Spinal cord (tissue), 10 donors: Measurements from ENCODE around the gene SAMD11. TPM values are rescaled to one million over a fixed set of nuclear protein-coding genes. Genes with fewer than 3 reads are reported as not detected.
A peak's percentile ranks its signal among the peaks of the same experiment; 100 is the strongest.

Experiments
- DNase-seq, 6 donors: peaks; one replicate each; pipeline versions ENCODE4 v3.0.0 to v3.0.0-alpha.2; 2013 to 2015; ENCODE audit warnings: low spot score in 6 of 6, low read depth in 4 of 6
- H3K27ac ChIP-seq: one replicate; pipeline ENCODE4 v1.5.1; 2013; ENCODE audit warnings: low read depth, low read length, control low read depth
- H3K27me3 ChIP-seq: one replicate; pipeline ENCODE4 v1.6.1; 2013; ENCODE audit warnings: low read length; ENCODE audit not compliant: control insufficient read depth, insufficient read depth
- H3K36me3 ChIP-seq: one replicate; pipeline ENCODE4 v1.6.1; 2013; ENCODE audit warnings: low read length; ENCODE audit not compliant: control insufficient read depth, insufficient read depth
- H3K4me1 ChIP-seq: one replicate; pipeline ENCODE4 v1.6.1; 2013; ENCODE audit warnings: low read length; ENCODE audit not compliant: control insufficient read depth, insufficient read depth
- H3K4me3 ChIP-seq: one replicate; pipeline ENCODE4 v1.5.1; 2013; ENCODE audit warnings: low read depth, low read length, control low read depth
- H3K9me3 ChIP-seq: one replicate; pipeline ENCODE4 v1.6.1; 2013; ENCODE audit warnings: low read length; ENCODE audit not compliant: control insufficient read depth, insufficient read depth
- WGBS: methylation state at CpG from one replicate; pipeline ENCODE4 v1.1.5; 2013; ENCODE audit warnings: missing lambda C conversion rate; ENCODE audit not compliant: insufficient coverage; 5-methylcytosine and 5-hydroxymethylcytosine counted together
- polyA plus RNA-seq, 2 donors: library from polyadenylated mRNA; unstranded; fragments of 120-200 nt; gene quantifications; one replicate each; pipeline ENCODE4 v1.2.1, GENCODE V29; 2013; ENCODE audit not compliant: insufficient read length in 2 of 2
- total RNA-seq, 2 donors: library from RNA; depleted of rRNA in 1 of 2; stranded (reverse); fragments of 120-200 nt in 1 of 2; fragments of >200 nt in 1 of 2; gene quantifications; one replicate each; pipeline versions ENCODE4 v1.2.3 to v1.2.4, GENCODE V29; 2013 to 2014
- donor health status: healthy.

SAMD11 gene
- total and polyA plus RNA-seq, 4 donors, result 12.0 to 36.9 (median 28.9) TPM

GRCh38 chr1:923991-924655 is 400 bp downstream of the SAMD11 start:
- Histone ChIP-seq H3K4me3 (no peak overlapping the region), H3K4me1 (peaks cover 82% of the 10 kb centered on the region), H3K36me3 (peaks cover 28% of the 10 kb centered on the region), H3K27ac (no peak overlapping the region), H3K9me3 (no peaks in the 10 kb centered on the region), H3K27me3 (peaks cover 63% of the 10 kb centered on the region)
- under 1% methylated on average over 98 of the region's 98 CpGs for WGBS
- no peak for DNase-seq

GRCh38 chr1:924656-925560 is 1.2 kb downstream of the SAMD11 start:
- under 1% methylated on average over 120 of the region's 120 CpGs for WGBS
- H3K4me1 ChIP-seq, result peaks cover 75% of the 10 kb centered on the region

DNA sequence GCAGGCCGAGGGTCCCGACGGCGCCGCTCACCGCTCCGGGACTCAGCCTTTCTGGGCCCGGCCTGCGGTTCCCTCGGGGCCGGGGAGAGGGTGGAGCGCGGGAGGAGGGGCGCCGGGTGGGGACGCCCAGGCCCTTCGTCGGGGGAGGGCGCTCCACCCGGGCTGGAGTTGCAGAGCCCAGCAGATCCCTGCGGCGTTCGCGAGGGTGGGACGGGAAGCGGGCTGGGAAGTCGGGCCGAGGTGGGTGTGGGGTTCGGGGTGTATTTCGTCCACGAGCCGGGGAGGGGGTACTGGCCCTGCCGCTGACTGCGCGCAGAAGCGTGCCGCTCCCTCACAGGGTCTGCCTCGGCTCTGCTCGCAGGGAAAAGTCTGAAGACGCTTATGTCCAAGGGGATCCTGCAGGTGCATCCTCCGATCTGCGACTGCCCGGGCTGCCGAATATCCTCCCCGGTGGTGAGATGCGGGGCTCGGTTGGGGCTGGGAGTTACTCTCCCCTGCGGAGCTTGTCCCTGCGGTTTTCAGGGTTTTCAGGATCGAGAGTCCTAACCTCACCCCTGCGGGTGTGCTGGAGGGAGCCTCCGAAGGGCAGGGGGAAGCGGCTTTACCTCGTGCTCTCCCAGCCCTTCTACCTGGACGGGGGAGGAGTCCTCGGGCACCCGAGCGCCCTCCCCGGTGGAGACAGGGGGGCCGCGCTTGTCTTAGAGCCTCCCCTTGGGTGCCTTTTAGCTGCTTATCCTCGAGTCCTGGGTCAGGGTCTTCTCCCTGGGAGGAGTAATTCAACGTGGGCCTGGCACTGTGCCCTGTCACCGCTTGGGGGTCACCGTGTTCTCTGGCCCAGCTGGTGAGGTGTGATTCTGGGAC is 2.1 kb downstream of the SAMD11 start:
- Histone ChIP-seq H3K27ac (no peak overlapping the region), H3K9me3 (no peaks in the 10 kb centered on the region)

More at GRCh38 chr1:924656-925560, 1.2 kb downstream of the SAMD11 start:
- Histone ChIP-seq H3K4me3 (peak overlapping the region; percentile 31), H3K36me3 (peaks cover 36% of the 10 kb centered on the region), H3K27ac (no peak overlapping the region), H3K27me3 (peaks cover 69% of the 10 kb centered on the region), H3K9me3 (no peaks in the 10 kb centered on the region)
- DNase-seq, result peak in 2 of 6 donors; percentile 56 to 60

GRCh38 chr1:927234-927633 is 3.5 kb downstream of the SAMD11 start:
- H3K36me3 ChIP-seq, result peaks cover 47% of the 10 kb centered on the region
- no peaks in the 10 kb centered on the region for H3K9me3 ChIP-seq
- no peak overlapping the region for H3K27ac ChIP-seq
- peaks cover 69% of the 10 kb centered on the region for H3K27me3 ChIP-seq
- 56% methylated on average over 9 of the region's 9 CpGs for WGBS
- H3K4me3 ChIP-seq, result no peak overlapping the region
- peaks cover 55% of the 10 kb centered on the region for H3K4me1 ChIP-seq
- DNase-seq, result no peak

More for the DNA sequence above, 2.1 kb downstream of the SAMD11 start:
- Histone ChIP-seq H3K4me3 (peak overlapping the region; percentile 37), H3K4me1 (peaks cover 66% of the 10 kb centered on the region), H3K27me3 (peaks cover 65% of the 10 kb centered on the region), H3K36me3 (peaks cover 44% of the 10 kb centered on the region)
- no peak for DNase-seq
- WGBS, result 3% methylated on average over 60 of the region's 65 CpGs

GRCh38 chr1:927748-928147 is 4.0 kb downstream of the SAMD11 start:
- peaks cover 54% of the 10 kb centered on the region for H3K4me1 ChIP-seq
- no peaks in the 10 kb centered on the region for H3K9me3 ChIP-seq
- no peak overlapping the region for H3K27ac ChIP-seq
- peaks cover 71% of the 10 kb centered on the region for H3K27me3 ChIP-seq
- no peak overlapping the region for H3K4me3 ChIP-seq
- DNase-seq, result no peak
- WGBS, result 59% methylated on average over 8 of the region's 10 CpGs
- peaks cover 52% of the 10 kb centered on the region for H3K36me3 ChIP-seq

GRCh38 chr1:928825-929661 is 5.3 kb downstream of the SAMD11 start:
- Histone ChIP-seq H3K9me3 (no peaks in the 10 kb centered on the region), H3K36me3 (peaks cover 59% of the 10 kb centered on the region), H3K4me1 (peaks cover 52% of the 10 kb centered on the region), H3K27ac (no peak overlapping the region), H3K4me3 (no peak overlapping the region), H3K27me3 (peaks cover 72% of the 10 kb centered on the region)
- WGBS, result 75% methylated on average over 34 of the region's 40 CpGs
- DNase-seq, result no peak

GRCh38 chr1:929712-930632 is 6.2 kb downstream of the SAMD11 start:
- peaks cover 49% of the 10 kb centered on the region for H3K4me1 ChIP-seq

DNA sequence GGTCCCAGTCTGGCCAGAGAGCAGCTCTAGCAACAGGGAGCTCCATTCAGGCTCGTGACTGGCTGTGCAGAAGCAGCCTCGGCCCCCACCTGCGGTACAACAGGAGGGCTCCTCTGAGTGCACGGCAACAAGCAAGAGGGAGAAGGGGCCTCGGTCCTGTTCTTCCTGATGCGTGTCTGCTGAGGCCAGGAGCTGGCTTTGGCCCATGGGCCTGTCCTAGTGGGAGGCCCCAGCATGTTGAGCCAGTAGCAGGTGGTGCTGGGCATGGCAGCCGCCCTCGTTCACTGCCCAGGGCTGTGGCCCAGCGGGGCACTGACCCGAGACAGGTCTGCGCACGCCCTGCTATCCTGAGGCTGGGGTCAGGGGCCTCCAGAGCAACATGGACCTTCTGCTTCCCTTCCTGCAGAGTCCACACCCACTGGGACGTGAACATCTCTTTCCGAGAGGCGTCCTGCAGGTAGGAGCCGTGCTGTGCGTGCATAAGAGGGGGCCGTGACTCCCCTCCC is 7.0 kb downstream of the SAMD11 start:
- peaks cover 64% of the 10 kb centered on the region for H3K36me3 ChIP-seq
- DNase-seq, result no peak
- no peak overlapping the region for H3K4me3 ChIP-seq
- no peaks in the 10 kb centered on the region for H3K9me3 ChIP-seq
- peaks cover 72% of the 10 kb centered on the region for H3K27me3 ChIP-seq
- H3K4me1 ChIP-seq, result peaks cover 52% of the 10 kb centered on the region
- 55% methylated on average over 16 of the region's 18 CpGs for WGBS
- H3K27ac ChIP-seq, result no peak overlapping the region

More at GRCh38 chr1:929712-930632, 6.2 kb downstream of the SAMD11 start:
- Histone ChIP-seq H3K27me3 (peaks cover 71% of the 10 kb centered on the region), H3K4me3 (no peak overlapping the region), H3K27ac (no peak overlapping the region), H3K36me3 (peaks cover 59% of the 10 kb centered on the region), H3K9me3 (no peaks in the 10 kb centered on the region)
- DNase-seq, result no peak
- 82% methylated on average over 40 of the region's 40 CpGs for whole genome bisulfite sequencing
